ENCODE data around the gene VWA3A.

DNA sequence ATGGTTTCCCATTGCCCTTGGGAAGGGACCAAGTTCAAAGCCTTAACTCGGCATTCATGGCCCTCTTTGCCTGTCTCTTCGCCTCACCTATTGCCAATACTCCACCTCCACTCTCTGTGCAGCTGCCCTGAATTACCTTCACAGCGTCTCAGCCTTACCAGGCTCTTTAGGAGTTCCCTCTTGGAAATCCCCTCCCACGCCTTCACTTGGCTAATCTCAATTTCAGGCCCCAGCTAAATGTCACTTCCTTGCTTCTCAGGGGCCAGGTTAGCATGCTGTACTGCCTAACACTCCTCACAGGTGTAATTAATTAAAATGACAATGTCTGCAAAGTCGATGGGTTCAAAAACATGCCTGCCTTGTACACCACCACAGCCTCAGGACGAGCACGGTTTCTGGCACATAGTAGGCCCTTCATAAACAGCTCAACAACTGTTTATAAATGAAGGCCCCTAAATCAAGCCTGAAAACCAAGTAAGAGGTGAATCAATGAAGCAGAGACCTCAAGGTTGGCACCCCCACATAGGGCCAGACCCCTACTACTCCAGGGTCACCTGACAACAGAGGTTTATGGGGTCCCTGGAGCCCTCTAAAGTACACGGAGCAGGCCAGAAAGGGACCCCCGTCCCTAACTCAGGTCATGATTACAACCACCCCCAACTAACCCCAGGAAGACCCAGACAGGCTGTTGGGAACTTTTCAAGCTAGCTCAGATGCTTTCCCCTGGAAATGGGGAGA, 102.5 kb downstream of the VWA3A start:
- TF ChIP-seq, protein P1, sequence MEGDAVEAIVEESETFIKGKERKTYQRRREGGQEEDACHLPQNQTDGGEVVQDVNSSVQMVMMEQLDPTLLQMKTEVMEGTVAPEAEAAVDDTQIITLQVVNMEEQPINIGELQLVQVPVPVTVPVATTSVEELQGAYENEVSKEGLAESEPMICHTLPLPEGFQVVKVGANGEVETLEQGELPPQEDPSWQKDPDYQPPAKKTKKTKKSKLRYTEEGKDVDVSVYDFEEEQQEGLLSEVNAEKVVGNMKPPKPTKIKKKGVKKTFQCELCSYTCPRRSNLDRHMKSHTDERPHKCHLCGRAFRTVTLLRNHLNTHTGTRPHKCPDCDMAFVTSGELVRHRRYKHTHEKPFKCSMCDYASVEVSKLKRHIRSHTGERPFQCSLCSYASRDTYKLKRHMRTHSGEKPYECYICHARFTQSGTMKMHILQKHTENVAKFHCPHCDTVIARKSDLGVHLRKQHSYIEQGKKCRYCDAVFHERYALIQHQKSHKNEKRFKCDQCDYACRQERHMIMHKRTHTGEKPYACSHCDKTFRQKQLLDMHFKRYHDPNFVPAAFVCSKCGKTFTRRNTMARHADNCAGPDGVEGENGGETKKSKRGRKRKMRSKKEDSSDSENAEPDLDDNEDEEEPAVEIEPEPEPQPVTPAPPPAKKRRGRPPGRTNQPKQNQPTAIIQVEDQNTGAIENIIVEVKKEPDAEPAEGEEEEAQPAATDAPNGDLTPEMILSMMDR (IDR thresholded peaks at IDR 0.05; ENCODE audit: low read depth, low read length, poor library complexity, severe bottlenecking) = no peak
- TF ChIP-seq EZH2phosphoT487 (IDR thresholded peaks at IDR 0.05; ENCODE audit: borderline replicate concordance, low read length) = no peak

Data from DOHH2 (cell line).